IPS DF 6.9 (cell line): Measurements from ENCODE around the gene MTRF1.

Experiments used
- DNase-seq: peaks from one replicate; pipeline ENCODE4 v3.0.0-alpha.2; 2013; ENCODE audit warnings: low read depth, low spot score
- H3K27ac ChIP-seq: one replicate; pipeline ENCODE4 v1.5.1; 2013; ENCODE audit warnings: low read length, control low read depth
- H3K27me3 ChIP-seq: 2 replicates; pipeline ENCODE4 v1.6.1; 2013; ENCODE audit warnings: mild to moderate bottlenecking, low read length; ENCODE audit not compliant: control insufficient read depth, insufficient read depth
- H3K36me3 ChIP-seq: 2 replicates; pipeline ENCODE4 v1.6.1; 2013; ENCODE audit warnings: low read length; ENCODE audit not compliant: control insufficient read depth, insufficient read depth
- H3K4me1 ChIP-seq: 2 replicates; pipeline ENCODE4 v1.6.1; 2013; ENCODE audit warnings: low read length; ENCODE audit not compliant: control insufficient read depth, insufficient read depth
- H3K4me3 ChIP-seq: 2 replicates; pipeline ENCODE4 v1.5.1; 2013; ENCODE audit warnings: mild to moderate bottlenecking, low read length
- H3K9me3 ChIP-seq: 2 replicates; pipeline ENCODE4 v1.6.1; 2013; ENCODE audit warnings: low read length, inconsistent platforms; ENCODE audit not compliant: control insufficient read depth, insufficient read depth
- WGBS: extraction: QIAGEN DNeasy Blood & Tissue Kit; methylation state at CpG from one replicate; pipeline ENCODE4 v1.1.7; 2013; ENCODE audit warnings: mixed read lengths, missing lambda C conversion rate; ENCODE audit not compliant: insufficient read length, insufficient coverage; 5-methylcytosine and 5-hydroxymethylcytosine counted together

Gene MTRF1

DNA sequence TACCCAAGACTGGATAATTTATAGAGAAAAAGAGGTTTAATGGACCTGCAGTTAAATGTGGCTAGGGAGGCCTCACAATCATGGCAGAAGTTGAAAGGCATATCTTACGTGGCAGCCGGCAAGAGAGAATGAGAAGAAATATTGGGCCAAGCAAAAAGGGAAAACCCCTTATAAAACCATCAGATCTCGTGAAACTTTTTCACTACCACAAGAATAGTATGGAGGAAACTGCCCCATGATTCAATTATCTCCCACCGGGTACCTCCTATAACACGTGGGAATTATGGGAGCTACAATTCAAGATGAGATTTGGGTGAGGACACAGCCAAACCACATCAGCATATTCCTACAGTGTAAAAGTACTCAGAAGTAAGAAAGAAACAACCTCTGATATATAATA, 64.3 kb downstream of the MTRF1 start:
- no peak overlapping the region for H3K4me3 ChIP-seq
- no peak for DNase-seq
- no peaks in the 10 kb centered on the region for H3K4me1 ChIP-seq
- no peaks in the 10 kb centered on the region for H3K27me3 ChIP-seq
- WGBS: no CpG with 5 or more reads among the region's 5 CpGs
- no peaks in the 10 kb centered on the region for H3K36me3 ChIP-seq
- H3K27ac ChIP-seq: no peak overlapping the region
- H3K9me3 ChIP-seq: no peaks in the 10 kb centered on the region

DNA sequence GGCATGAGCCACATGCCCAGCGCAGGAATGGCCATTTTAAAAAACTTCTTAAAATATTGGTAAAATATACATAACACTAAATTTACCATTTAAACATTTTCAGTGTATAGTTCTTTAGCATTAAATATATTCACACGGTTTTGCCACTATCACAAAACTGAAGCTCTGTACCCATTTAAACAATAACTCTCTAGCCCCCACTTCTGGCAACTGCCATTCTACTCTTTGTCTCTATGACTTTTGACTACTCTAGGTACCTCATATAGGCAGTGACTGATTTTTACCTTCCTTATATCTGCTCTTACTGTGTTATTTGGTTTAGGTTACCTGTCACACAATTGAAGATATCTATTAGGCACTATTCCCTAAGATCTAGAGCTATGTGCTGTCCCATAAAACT, 66.8 kb downstream of the MTRF1 start:
- WGBS: no CpG with 5 or more reads among the region's 2 CpGs
- H3K9me3 ChIP-seq: no peaks in the 10 kb centered on the region
- H3K27ac ChIP-seq: no peak overlapping the region
- no peak for DNase-seq
- H3K4me1 ChIP-seq: peaks cover 2% of the 10 kb centered on the region; the same call in 1 of the 2 replicates
- no peak overlapping the region for H3K4me3 ChIP-seq
- no peaks in the 10 kb centered on the region for H3K36me3 ChIP-seq
- H3K27me3 ChIP-seq: no peaks in the 10 kb centered on the region

DNA sequence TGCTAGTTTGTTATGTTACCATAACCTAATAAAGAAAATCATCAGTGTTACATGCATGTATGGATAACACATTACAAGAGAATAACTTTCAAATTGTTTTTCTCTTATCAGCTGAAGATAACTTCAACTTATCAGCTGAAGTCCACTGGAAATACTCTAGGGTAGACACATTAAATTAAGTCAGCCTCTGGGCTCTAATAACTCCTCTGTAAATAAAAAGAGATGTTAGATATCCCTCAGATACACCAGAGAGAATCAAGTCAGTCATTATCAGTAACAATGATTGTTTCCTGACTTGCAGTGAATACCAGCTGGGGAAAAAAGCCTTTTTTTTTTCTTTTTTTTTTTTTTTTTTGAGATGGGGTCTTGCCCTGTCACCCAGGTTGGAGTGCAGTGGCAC, 67.4 kb downstream of the MTRF1 start:
- H3K4me1 ChIP-seq: peaks cover 2% of the 10 kb centered on the region; the same call in 1 of the 2 replicates
- DNase-seq: no peak
- no peaks in the 10 kb centered on the region for H3K36me3 ChIP-seq
- no peak overlapping the region for H3K27ac ChIP-seq
- no peaks in the 10 kb centered on the region for H3K9me3 ChIP-seq
- no peak overlapping the region for H3K4me3 ChIP-seq
- no peaks in the 10 kb centered on the region for H3K27me3 ChIP-seq

DNA sequence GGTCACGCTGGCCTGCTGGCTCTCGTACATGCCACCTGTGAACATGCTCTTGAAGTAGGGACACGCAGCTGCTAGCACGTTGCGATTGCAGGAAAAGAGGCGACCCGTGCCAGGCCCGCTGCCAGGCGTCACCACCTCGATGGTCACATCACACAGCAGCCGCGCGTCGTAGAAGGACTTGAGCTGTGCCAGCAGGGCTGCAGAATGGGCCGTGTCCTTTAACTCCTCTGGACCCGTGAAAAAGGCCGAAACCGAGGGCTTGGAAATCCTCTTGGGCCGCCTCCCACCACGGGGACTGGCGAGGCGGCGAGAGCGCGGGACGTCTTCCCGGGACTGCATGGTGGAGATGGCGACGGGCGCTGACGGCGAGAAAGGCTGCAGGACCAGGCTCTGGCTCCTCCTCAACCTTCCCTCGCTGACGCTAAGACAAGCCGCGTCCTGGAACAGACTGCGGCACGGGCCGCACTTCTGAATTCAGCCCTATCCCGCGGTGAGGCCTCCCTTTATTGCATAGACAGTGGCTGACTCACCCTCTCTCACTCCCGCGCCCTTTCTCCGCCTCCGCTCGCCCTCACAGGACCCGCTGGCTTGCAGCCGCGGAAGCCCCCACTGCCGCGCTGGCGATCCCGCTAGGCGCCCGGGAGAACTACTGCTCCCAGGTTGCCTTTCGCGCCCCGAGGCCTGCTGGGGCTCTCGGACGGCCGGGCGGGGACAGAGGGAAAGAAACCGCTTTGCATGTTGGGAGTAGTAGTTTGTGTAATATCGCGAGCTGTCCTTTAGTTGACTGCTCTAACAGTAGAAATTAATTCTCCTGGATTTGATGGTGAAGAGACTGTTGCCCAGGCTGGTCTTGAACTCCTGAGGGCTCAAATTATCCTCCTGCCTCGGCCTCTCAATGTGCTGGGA, 69.2 kb downstream of the MTRF1 start, which contains the start of gene KBTBD7:
Gene KBTBD7, minus strand, starts transcription at position 651 of the 906 bp plus-strand sequence. Its CDS starts 312 bp downstream, at position 339.
- no peaks in the 10 kb centered on the region for H3K9me3 ChIP-seq
- no peak within 1 kb of the TSS for H3K27ac ChIP-seq
- no CpG with 5 or more reads among the region's 66 CpGs for WGBS
- H3K4me1 ChIP-seq: peaks cover 2% of the 10 kb centered on the region; the same call in 1 of the 2 replicates
- no peaks in the 10 kb centered on the region for H3K27me3 ChIP-seq
- H3K36me3 ChIP-seq: no peaks in the 10 kb centered on the region
- peak within 1 kb of the TSS; percentile 49 for H3K4me3 ChIP-seq
- DNase-seq: peak; percentile 72

DNA sequence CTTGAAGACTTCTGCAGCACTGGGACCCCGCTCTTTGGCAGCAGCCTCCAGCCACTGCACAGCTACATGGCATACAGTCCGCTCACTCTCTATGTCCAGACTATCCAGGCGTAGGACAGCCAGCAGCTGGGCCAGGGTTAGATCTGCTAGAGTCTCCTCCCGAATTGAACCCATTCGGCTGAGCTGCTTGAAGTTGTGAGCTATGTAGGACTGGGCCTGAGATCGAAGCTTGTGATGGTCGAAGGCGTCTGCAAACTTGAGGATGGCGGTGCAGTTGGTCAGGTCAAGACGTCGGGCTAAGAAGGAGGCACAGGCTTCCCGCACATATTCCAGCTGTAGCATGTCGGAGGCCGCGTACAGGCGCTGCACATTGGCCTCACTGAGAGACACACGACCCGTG, 69.9 kb downstream of the MTRF1 start:
- Histone ChIP-seq H3K4me1 (peaks cover 2% of the 10 kb centered on the region; the same call in 1 of the 2 replicates), H3K27ac (no peak overlapping the region), H3K27me3 (no peaks in the 10 kb centered on the region), H3K36me3 (no peaks in the 10 kb centered on the region), H3K9me3 (no peaks in the 10 kb centered on the region), H3K4me3 (peak overlapping the region; percentile 49; the same call in 1 of the 2 replicates)
- WGBS: no CpG with 5 or more reads among the region's 18 CpGs
- DNase-seq: no peak

DNA sequence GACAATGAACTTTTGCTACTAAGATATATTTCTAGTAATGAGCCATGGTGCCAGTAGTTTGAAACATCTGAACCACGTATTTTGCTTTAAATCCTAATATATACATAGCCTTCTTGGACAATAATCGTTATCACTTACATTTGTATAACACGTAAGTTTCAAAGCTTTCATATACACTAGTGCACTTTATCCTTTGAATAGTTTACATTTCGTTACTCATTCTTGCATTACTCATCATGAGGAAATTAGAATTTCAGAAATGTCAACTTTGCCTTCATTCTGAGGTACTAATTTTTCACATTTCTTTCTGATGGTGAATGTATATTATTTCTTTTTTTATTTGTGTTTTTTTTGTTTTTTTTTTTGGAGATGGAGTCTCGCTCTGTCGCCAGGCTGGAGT, 74.8 kb downstream of the MTRF1 start:
- Histone ChIP-seq H3K4me3 (no peak overlapping the region), H3K27me3 (no peaks in the 10 kb centered on the region), H3K9me3 (no peaks in the 10 kb centered on the region), H3K27ac (no peak overlapping the region), H3K36me3 (no peaks in the 10 kb centered on the region), H3K4me1 (peaks cover 2% of the 10 kb centered on the region; the same call in 1 of the 2 replicates)
- WGBS: no CpG with 5 or more reads among the region's 6 CpGs
- no peak for DNase-seq

DNA sequence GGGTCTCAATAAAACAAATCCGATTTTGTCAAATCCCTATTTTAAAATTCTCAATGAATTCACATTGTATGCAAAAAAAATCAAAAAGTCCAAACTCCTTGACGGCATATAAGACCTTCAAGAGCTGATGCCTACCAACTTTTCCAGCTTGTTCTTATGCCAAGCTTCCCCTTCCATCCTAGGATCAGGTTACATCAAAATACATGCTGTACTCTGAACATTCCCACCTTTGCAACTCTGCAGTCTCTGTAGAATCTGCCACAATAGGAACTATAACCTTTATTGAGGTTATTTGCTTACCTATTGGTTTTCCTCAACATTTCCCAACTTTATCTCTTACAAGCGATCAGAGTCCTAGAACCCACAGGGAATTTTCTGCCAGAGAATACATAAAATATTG, 76.9 kb downstream of the MTRF1 start:
- Histone ChIP-seq H3K27me3 (no peaks in the 10 kb centered on the region), H3K36me3 (no peaks in the 10 kb centered on the region), H3K4me1 (no peaks in the 10 kb centered on the region), H3K9me3 (no peaks in the 10 kb centered on the region), H3K4me3 (no peak overlapping the region), H3K27ac (no peak overlapping the region)
- WGBS: no CpG with 5 or more reads among the region's 3 CpGs
- DNase-seq: no peak

DNA sequence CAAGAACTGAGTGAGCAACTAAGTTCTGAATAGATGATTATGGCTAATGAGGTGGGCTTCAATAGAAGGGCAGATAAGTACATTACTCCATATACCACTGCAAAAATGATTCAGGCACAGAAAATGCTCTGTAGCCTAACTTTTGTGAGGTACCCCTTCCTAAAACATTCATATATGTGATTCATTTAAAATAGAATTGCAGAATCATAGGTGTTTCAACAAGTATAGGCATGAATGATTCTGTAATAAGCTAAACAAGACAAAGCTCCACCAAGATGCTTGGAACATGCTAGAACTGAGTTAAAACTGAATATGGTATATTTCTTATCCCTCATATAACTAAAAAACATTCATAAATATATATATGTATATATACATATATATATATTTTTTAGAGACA, 81.1 kb downstream of the MTRF1 start:
- Histone ChIP-seq H3K27me3 (no peaks in the 10 kb centered on the region), H3K36me3 (no peaks in the 10 kb centered on the region), H3K4me1 (no peaks in the 10 kb centered on the region), H3K4me3 (no peak overlapping the region), H3K9me3 (no peaks in the 10 kb centered on the region), H3K27ac (no peak overlapping the region)
- DNase-seq: no peak

DNA sequence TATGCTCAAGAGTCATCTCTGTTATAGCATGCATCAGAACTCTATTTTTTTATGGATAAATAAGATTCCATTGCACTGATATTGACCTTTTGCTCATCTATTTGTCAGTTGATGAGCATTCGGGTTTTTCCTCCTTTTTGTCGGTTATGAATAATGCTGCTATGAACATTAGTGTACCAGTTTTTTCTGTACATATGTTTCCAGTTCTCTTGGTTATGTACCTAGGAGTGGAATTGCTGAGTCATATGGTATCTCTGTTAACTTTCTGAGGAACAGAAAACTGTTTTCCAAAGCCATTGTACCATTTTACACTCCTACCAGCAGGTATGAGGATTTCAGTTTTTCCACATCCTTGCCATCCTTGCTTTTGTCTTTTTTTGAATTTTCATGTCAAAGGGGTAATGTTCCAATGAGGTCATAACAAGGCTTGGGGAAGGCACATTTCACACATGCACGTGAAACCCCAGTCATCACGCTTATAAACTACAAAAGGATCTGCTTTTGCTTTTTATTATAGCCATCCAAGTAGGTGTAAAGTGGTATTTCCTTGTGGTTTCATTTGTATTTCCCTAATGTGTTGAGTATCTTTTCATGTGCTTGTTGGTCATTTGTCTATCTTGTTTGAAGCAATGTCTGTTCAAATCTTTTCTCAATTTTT, 83.7 kb downstream of the MTRF1 start:
- no peak for DNase-seq
- Histone ChIP-seq H3K27me3 (no peaks in the 10 kb centered on the region), H3K4me3 (no peak overlapping the region), H3K36me3 (no peaks in the 10 kb centered on the region), H3K4me1 (no peaks in the 10 kb centered on the region), H3K27ac (no peak overlapping the region), H3K9me3 (no peaks in the 10 kb centered on the region; the same call in 1 of the 2 replicates)
- WGBS: no CpG with 5 or more reads among the region's 4 CpGs

DNA sequence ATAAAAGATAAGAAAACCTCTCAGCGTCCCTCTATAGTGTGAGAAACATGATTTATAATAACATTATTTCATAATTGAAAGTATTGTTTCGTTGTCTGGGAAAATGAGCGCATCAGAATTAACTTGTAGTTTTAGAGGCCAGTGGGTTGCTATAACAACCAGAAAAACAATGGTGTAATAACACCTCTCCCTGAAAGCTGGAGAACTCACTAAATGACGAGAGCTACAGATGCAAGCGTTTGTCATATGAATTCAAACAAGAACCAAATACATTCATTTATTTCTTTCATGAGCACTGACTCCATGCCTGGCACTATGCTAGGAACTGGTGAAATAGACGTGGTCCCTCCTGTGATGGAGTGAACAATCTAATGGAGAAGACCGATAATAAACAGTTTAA, 85.3 kb downstream of the MTRF1 start:
- Histone ChIP-seq H3K36me3 (no peaks in the 10 kb centered on the region), H3K9me3 (peaks cover 2% of the 10 kb centered on the region; the same call in 1 of the 2 replicates), H3K27ac (no peak overlapping the region), H3K4me1 (no peaks in the 10 kb centered on the region), H3K27me3 (no peaks in the 10 kb centered on the region), H3K4me3 (no peak overlapping the region)
- DNase-seq: no peak
- WGBS: no CpG with 5 or more reads among the region's 7 CpGs
